HEK293T (cell line): ENCODE results near the gene BUD23.

ENCODE experiments used
- ARNT ChIP-seq: fragments of 450-650 bp; IDR thresholded peaks from 2 replicates; pipeline ENCODE4 v1.6.1; 2017; ENCODE audit warnings: mild to moderate bottlenecking
- BHLHE40 ChIP-seq: fragments of 450-650 bp; IDR thresholded peaks from 2 replicates; pipeline ENCODE4 v1.6.1; 2016; ENCODE audit warnings: mild to moderate bottlenecking, moderate library complexity, borderline replicate concordance
- CTBP1 ChIP-seq: fragments of 450-650 bp; IDR thresholded peaks from 2 replicates; pipeline ENCODE4 v1.6.1; 2016; ENCODE audit warnings: borderline replicate concordance
- ELF4 ChIP-seq: fragments of 450-650 bp; IDR thresholded peaks from 2 replicates; pipeline ENCODE4 v1.6.1; 2017; ENCODE audit warnings: antibody characterized with exemption
- FOXA1 ChIP-seq: fragments of 450-650 bp; IDR thresholded peaks from 2 replicates; pipeline ENCODE4 v1.6.1; 2016; ENCODE audit warnings: mild to moderate bottlenecking
- FOXM1 ChIP-seq: fragments of 450-650 bp; IDR thresholded peaks from 2 replicates; pipeline ENCODE4 v1.6.1; 2017; ENCODE audit warnings: mild to moderate bottlenecking, borderline replicate concordance
- HDGF ChIP-seq: fragments of 450-650 bp; IDR thresholded peaks from 2 replicates; pipeline ENCODE4 v1.6.1; 2017; ENCODE audit warnings: antibody characterized with exemption, borderline replicate concordance
- LEF1 ChIP-seq: fragments of 450-650 bp; IDR thresholded peaks from 2 replicates; pipeline ENCODE4 v1.6.1; 2017; ENCODE audit warnings: mild to moderate bottlenecking, borderline replicate concordance
- NFRKB ChIP-seq: fragments of 450-650 bp; IDR thresholded peaks from 2 replicates; pipeline ENCODE4 v1.6.1; 2016; ENCODE audit warnings: mild to moderate bottlenecking, moderate library complexity
- PKNOX1 ChIP-seq: fragments of 450-650 bp; IDR thresholded peaks from 2 replicates; pipeline ENCODE4 v1.6.1; 2016
- SP1 ChIP-seq: fragments of 450-650 bp; IDR thresholded peaks from 2 replicates; pipeline ENCODE4 v1.6.1; 2017
- SUZ12 ChIP-seq: fragments of 450-650 bp; IDR thresholded peaks from 2 replicates; pipeline ENCODE4 v1.6.1; 2016; ENCODE audit warnings: mild to moderate bottlenecking
- TARDBP ChIP-seq: fragments of 450-650 bp; IDR thresholded peaks from 2 replicates; pipeline ENCODE4 v1.6.1; 2016
- ZNF384 ChIP-seq: fragments of 450-650 bp; IDR thresholded peaks from 2 replicates; pipeline ENCODE4 v1.6.1; 2016

DNA sequence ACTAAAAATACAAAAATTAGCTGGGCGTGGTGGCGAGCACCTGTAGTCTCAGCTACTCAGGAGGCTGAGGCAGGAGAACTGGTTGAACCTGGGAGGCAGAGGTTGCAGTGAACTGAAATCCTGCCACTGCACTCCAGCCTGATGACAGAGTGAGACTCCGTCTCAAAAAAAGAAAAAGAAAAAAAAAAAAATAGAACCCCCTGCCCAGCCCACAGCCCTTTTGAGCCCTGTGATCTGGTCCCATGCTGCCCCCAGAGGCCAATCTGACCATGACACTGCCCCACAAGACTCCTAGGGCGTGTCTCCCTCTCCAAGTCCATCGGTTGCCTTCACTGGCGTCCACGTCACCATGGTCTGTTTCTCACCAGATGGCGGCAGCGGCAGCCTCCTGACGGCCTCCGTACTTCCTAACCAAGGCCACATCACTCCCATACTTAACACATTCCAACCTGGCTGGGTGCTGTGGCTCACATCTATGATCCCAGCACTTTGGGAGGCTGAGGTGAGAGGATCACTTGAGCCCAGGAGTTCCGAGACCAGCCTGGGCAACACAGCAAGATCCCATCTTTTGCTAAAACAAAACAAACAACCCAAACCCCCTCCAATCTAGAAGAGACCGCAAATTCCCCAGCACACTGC is 18.1 kb downstream of the BUD23 start:
- TF ChIP-seq CTBP1: no peak
- no peak for TF ChIP-seq SP1
- no peak; the same call in 1 of the 2 replicates for TF ChIP-seq ZNF384
- TF ChIP-seq FOXA1: no peak
- no peak for TF ChIP-seq ELF4
- no peak for TF ChIP-seq ARNT
- TF ChIP-seq SUZ12: no peak
- TF ChIP-seq LEF1: no peak
- TF ChIP-seq BHLHE40: no peak
- TF ChIP-seq FOXM1: no peak
- no peak for TF ChIP-seq HDGF
- no peak for TF ChIP-seq PKNOX1
- no peak for TF ChIP-seq TARDBP
- no peak for TF ChIP-seq NFRKB
